HG03521 (cell line): ENCODE data around the gene FBXW12.

ENCODE experiments used
- ATAC-seq: cut with Tn5 transposase; IDR thresholded peaks from one replicate; pipeline ENCODE4 v1.9.1; 2021; ENCODE audit warnings: mild to moderate bottlenecking, moderate library complexity; ENCODE audit not compliant: unreplicated experiment

The FBXW12 gene

DNA sequence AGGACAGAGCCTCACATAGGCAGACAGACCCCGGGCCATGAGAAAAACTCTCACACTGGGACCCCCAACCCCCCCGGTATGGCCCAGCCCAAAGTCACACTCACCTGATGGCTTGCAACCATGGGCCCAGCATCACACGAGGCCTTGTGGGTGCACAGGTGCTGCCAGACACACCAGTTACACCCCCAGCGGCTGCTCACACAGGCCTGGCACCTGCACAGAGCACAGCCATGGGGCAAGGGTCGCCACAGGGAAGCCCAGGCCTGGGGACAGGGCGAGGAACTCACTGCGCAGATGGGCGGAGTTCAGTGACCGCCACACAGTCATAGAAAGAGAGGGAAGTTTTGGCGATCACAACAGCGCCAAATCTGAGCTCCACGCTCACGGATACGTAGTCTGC is 48.5 kb downstream of the FBXW12 start:
- ATAC-seq: no peak

DNA sequence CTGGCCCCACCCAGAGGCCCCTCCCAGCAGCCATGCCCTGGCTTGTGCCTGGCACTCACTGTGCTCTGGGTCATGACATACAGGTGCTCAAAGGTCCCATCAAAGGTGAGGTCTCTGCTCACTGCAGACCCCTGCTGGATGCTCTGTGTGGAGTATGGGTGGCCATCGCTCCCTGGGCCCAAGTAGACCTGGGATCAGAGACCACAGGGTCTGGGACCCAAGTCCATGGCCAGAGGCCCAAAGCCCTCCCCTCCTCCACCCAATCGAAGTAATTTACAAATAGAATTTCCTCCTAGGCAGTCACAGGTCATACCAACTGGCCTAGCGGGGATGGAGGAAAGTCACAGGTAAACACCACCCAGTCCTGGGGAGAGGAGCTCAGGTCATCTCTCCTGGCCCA is 50.3 kb downstream of the FBXW12 start:
- ATAC-seq: no peak

DNA sequence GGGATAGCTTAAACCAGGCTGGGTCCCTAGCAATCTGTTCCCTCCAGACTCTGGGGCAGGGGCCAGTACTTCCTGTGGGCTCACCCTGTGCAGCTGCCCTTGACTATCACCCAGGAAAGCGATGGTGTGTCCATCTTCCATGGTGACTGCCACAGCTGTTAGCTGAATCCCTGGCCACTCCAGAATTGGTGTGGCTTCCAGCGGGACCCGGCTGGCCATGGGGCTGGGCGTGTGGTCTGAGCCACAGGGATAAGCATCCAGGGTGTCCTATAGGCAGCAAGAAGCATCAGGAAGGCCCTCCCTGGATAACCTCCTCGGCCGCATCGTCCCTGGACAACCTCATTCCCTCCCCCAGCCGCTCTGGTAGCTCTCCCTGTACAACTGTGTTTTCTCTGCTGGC is 50.7 kb downstream of the FBXW12 start:
- ATAC-seq: no peak

DNA sequence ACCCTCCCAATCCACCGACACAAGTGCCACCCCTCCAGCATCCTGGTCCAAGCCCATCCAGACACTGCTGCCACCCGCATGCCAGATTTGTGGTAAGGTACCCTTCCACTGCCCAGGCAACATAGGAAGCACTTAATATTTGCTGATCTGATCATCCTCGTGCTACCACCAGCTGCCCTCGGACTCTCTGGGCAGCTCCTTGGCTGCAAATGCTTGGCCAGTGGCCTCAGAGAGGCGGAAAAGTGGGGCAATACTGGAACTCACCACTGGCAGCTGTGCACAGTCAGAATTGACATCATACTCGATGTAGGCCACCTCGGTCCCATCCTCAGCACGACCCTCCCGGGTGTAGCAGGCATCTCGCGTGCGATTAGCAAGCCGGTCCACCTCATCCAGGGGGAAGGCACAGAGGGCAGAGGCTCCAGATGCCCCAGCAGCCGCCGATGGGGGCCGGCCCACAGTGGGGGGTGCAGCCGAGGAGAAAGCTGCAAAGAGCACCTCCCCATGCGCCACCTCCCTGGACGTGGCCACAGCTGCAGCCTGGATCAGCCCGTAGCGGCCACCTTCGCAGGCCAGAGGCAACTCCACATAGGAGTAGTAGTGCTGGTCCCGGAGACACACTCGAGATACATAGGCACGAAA is 51.3 kb downstream of the FBXW12 start:
- ATAC-seq: no peak

DNA sequence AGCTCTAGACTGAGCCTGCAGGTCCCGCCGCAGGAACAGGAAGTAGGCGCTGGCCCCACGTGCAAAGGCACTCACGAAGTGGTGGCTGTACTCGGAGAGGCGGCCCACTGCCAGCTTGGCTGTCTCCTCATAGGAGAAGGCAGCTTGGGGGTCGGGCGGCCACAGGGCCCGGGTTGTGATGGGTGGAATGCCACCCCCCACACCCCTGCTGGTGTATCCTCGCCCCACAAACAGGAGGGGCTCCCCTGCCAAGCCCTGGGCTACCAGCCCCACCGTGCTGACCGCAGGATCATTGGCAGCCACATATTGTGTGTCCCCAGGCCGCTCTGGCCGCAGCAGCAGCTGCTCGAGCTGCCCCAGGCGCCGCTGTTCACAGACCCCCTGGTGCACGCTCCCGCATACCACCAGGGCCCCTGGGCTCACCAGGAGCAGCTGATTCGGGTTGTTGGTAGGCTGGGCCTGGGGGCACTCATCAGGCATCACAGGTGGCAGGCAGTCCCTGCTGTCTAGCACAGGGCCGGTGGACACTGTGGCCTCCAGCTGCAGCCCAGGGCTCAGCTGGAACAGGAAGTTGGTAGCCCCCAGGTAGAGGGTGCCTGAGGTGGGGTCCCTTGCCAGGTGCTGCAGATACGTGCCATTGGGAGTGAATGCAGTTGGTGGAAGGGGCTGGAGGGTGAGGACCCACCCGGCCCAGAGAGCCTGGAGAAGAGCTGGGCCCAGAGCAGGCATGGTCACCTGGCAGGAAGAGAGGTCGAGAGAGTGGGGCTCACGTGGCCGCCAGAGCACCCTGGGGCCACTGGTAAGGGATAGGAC is 52.1 kb downstream of the FBXW12 start:
- no peak for ATAC-seq

DNA sequence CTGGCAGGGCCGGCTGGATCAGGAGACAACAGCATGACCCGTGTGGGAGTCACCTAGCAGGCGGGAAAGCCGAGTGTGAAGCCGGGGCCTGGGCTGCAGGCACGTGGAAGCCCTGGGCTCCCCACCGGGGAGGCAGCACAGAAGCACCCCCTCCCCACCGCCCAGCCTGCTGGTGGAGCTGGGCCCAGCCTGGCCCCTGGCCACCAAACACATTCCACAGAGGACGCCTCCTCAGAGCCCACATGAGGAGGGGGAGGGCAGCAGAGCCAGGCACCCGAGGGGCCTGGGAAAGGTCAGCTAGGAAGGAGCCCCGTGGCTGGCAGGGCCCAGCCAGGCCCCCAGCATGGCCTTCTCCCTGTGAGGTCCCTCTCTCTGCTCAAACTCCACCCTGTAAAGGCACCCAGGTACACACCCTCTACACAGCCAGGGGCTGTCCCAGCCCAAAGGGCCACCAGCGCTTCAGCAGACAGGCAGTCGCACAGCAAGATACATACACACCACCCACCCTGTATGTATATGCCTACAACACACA is 53.3 kb downstream of the FBXW12 start:
- no peak for ATAC-seq

DNA sequence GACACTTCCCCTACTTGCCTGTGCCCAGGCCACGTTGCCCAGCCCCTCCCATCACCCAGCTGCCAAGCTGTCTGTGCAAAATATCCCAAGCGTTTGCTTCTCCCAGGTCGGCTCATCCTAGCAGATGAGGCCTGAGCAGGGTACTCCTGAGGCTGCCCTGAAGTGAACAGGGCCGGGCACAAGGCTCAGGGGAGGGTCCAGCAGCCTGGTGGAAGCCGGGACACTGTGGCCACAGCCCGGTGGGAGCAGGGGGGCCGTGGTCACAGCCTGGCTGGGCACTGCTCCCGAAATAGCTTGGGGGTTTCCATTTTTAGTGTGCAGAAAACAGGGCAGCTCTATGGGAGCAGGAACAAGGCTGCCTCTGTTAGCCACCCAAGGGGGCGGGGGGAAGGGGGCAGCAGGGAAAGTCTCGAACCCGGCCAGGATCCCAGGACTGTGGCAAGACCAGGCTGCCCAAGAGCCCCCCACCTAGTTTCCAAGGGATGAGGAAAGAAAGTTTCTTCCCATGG is 54.4 kb downstream of the FBXW12 start:
- no peak for ATAC-seq

DNA sequence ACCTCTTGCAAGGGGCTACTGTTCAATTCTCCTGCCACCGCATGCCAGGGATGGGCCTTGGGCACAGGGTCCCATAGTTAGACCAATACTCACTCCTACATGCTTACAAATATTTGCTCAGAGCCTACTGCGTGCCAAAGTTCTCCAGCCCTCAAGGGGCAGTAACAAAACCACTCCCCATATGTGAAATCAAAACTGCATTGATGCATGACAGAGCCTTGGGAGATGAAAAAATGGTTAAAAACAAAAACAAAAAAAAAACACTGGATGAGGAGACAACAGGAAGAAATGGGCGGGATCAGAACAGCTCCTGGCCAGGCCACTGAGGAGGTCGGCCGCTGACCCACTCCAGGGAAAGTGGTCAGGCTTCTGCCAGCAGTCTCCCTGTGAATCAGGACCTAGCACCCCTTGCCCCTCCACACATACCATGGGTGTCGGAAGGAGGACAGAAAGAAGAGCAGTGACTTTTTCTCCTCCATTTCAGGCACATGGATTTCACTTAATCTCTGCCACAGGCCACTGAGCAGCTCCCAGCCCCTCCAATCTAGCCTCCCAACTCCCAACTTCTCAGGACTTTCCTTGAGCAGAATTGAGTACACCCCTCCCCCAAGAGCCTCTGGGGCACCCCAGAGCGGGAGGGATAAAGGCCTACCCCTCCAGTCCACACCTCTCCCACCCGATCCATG is 55.1 kb downstream of the FBXW12 start:
- no peak for ATAC-seq

DNA sequence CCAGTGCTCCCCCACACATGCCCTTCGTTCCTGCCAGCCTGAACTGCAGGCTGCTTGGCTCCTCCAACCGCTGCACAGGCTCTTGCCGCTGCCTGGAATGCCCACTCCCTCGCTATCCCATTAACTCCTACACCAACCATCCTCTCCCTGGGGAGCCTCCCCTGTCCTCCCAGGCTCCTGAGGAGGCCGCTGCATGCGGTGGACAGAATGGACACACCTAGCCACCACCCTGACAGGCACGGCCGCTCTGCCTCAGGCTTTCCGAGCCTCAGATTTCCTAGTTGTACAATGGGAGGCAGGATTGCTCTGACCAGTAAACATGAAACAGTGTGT is 55.6 kb downstream of the FBXW12 start:
- no peak for ATAC-seq

DNA sequence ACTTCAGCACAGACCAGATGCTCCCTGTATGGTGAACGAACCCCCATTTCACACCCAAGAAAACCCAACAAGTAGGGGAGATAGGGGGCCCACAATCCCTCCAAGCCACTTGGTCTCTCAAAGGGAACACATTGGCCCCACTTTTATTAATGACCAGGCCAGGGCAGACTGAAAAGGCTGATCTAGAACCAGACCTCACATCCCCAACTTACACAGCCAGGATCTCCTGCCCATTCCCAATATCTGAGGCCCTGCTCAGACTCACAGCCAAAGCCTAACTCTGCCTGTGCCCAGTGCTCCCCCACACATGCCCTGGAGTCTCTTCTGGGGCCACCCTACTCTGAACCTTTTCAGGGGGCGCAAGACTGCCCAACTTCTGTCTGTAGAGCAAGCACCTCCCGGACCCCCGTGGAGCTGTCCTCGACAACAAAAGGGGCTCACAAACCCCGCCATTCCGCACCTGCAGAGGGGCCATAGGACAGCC is 56.1 kb downstream of the FBXW12 start:
- ATAC-seq: no peak

DNA sequence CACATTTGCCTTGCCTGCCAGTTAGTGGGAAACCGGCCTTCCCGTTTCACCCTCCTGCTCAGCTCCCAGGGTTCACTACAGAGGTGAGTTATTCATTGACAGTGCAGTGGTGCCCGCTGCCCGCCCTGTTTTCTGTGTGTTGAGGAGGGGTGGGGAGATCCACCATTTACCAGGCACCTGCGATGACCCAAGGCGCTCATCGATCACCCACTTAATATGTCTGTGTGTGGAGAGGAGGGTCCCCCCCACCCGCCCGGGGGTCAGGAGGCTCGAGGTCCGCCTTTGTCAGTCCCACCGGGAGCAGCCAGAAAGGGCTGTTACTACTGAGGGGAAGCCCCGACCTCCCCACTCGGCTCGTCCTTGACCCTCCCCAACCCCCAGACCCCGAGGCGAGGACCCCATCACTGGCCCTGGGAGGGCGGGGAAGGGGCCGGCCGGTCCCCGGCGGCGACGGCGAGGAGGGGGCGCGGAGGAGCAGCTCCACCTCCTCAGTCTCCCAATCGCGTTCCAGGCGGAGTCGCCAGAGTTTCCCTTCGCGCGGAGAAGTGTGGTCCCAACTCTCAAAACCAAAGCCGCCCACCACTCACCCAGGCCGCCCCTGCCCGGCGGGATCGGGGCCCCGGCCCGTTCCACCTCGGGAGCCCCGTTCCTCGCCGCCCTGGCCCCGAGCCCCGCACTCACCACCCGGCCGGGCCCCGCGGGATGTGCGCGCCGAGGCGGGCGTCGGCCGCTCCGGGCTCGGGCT is 56.7 kb downstream of the FBXW12 start:
- no peak for ATAC-seq

DNA sequence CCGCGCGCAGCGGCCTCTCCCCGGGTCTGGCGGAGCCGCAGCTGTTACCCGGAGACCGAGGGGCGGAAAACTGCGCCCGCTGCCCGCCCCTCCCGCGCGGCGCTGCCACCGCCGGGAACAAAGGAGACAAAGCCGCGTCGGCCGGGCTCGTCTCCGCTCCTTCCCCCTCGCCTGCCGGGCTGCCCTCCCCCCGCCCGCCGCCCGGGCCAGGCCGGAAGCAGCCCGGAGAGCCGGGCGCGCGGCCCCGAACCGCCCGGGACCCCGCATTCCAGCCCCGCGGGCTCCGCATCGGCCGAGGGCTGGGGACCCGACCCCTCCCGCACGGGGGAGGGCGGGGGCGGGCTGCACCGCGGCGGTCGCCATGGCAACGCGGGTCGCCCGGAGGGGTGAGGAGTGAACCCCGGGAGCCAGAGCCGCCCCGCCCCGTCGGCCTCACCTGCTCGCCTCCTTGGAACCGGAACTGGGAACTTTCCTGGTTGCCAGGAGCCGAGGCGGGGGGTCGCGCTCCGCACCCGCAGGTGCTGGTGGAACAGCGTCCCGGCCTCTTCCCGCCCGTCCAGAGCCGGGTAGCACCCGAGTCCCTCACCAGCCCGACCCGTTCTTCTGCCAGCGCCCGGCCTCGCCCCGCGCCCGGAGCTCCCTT is 57.4 kb downstream of the FBXW12 start:
- ATAC-seq: no peak

DNA sequence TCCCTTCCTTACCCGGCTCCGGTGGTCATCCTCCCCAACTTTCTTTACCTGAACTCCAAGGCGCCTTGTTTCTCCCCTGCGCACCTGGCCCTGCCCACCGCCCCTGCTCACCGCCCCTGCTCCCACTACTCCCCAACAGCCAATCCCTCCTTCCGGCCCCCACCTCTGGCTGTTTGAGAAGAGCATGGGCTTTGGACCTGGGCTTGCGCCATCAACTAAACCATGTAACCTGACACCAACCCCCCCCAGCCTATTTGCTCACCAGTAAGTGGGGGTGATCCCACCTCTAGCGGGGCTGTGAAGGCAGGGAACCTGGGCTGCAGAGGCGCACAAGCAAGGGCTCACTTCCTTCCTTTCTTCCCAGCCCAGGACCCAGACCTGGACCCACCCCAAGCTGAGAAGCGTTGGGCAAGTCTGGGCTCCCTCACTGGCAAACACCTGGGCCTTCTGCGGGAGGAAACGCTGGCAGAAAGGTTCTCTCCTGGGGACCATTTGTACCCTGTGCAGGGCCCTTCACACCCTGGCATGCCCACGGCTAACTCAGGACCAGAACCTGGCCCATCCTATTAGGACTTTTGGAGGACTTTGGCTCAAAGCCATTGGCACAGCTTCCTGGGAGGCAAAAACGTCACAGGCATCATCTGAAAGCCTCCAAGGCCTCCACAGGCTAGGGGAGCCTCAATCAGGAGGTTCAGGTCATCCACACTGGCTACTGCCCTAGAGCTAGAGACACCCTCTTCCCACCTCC is 58.1 kb downstream of the FBXW12 start, which contains the start of gene PLXNB1:
Gene PLXNB1, minus strand, starts transcription at position 127 of the 748 bp plus-strand sequence. CDS start 5,475 bp downstream, outside the sequence.
- ATAC-seq: no peak

DNA sequence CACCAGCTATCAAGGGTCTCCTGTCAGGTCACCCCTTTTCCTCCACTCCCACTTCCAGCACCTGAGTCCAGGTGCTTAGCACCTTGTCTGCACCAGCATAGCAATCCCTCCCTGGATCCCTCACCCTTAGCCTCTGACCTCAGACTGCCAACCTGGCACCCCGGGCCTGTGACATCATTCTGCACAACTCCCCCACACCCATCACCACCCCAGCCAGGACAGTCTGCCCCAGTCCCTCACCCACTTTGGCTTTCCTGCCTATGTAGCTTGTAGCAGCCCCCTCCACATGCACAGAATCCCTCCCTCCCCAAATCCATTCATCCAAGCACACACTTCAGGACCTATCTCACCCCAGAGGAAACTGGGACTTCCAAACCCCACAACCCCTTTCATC is 58.7 kb downstream of the FBXW12 start:
- no peak for ATAC-seq

DNA sequence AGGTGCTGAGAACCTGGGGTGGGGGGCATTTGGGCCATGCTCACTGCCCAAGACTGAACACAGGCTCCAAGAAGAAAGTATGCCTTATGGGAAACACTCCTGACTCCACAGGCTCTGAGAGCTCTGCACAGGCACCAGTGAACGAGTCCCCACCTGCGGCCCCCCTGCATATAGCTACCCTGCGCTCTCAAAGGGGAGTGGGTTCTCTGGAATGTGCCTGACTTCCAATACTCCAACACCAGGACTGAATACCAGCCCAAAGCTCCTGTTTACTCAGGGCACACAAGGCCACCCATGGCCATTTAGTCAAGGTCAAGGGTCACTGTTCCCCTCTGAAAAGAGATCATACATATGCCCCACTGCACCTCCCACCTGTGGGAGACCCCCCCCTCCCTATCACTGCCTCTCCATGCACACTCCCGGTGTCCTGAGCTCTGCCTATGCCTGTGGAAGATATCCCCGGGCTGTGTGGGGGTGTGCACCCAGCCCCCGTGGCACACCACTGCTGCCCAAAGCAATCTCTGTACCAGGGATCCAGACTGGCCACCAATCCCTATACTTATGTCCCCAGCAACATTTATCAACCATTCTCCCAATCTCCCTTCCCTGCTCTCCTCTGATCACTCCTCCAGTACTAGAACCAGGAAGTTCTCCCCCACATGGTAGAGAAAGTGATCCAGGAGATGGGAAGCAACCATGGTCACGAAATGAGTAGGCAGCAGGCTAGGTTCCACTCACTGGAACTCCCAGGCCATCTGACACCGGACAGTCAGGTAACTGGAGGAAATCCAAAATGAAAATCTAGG is 59.4 kb downstream of the FBXW12 start:
- no peak for ATAC-seq

DNA sequence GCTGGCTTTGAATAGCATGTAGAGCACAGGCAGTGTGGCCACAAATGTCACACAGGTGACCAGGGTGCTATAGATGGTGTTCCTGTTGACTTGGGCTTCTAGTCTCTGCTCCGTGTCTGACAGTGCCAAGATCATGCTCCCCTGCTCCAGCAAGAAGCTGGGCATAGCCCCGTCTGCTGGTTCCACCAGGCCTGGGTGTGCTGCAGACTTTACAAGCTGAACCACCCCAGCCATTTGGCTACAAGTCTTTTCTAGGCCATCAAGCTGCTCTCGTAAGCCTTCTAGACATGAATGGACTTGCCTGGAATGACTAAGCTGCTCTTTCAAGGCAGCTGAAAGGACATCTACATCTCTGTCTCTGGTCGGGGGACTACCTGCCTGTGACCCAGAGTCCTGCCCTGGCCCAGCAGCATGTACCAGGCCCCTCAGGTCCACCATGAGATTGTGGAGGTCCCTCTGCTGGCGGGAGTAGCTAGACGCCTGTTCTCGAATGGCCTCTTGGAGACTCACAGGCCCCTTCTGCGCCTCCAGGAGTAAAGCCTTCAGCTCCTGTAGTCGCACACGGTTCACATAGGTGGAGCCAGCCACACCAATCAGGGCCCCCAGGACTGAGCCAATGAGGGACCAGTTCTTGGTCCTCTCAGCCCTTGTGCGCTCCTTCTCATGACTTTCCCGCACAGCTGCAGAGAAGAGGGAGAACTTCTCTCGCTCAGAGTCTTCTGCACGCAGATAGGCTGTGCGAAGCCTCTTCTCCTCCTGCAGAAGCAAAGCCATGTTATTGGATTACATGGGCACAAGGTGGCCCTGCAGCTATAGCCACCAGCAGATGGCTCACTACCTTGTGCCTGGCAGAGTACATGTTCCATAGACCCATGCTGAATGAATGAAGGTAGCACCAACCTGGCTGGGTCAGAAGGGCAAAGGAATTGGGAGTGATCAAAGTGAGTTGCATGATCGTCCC is 60.7 kb downstream of the FBXW12 start:
- no peak for ATAC-seq

DNA sequence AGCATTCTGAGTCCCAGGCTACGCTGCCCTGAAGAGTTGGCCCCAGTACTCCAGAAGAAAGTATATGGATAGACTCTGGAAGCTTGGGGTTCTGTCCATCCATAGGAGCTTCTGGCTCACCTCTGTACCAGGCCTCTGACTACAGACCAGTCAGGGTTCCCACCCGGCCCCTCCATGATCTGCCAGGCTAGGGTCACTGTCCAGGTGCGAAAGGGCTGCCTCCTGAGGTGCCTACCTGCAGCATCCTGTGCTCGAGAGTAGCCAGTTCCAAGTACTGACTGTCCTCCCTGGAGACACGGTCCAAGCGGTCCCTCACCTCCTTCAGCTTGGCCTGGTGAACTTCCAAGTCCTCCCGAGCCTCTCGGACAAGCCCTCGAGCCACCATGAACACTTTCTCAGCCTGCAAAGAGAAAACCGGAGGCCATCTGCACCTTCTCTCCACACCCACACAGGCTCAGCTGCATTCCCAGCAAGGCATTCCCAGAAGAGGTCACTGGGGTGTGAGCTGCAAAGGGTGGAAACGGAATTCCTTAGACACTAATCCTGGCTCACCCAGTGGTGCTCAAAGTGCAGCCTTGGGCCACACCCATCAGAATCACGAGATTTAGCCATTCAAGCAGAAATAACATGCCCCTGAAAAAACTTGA is 61.6 kb downstream of the FBXW12 start:
- no peak for ATAC-seq
